ENCODE measurements around the gene REN.

REN gene

GRCh38 chr1:204191456-204191855 is 25.3 kb upstream of the REN start:
- no peak for FAIRE-seq
- no peak for DNase-seq (ENCODE audit: low spot score)

GRCh38 chr1:204190212-204191211 is 24.4 kb upstream of the REN start:
- DNase-seq (ENCODE audit: low spot score), result no peak
- no peak for FAIRE-seq

GRCh38 chr1:204188959-204189639 is 23.0 kb upstream of the REN start:
- DNase-seq (ENCODE audit: low spot score), result no peak
- FAIRE-seq, result no peak

GRCh38 chr1:204186597-204186996 is 20.5 kb upstream of the REN start:
- no peak for FAIRE-seq

GRCh38 chr1:204181116-204181515 is 15.0 kb upstream of the REN start:
- DNase-seq (ENCODE audit: low spot score) (no peak), FAIRE-seq (no peak)

More at GRCh38 chr1:204186597-204186996, 20.5 kb upstream of the REN start:
- no peak for DNase-seq (ENCODE audit: low spot score)

- DNase-seq (ENCODE audit: low spot score) (no peak), FAIRE-seq (no peak)
Observed at GRCh38 chr1:204180133-204180532, 14.0 kb upstream of the REN start.

- FAIRE-seq, result no peak
Observed at GRCh38 chr1:204178487-204179281, 12.5 kb upstream of the REN start.

GRCh38 chr1:204177133-204177532 is 11.0 kb upstream of the REN start:
- FAIRE-seq (no peak), DNase-seq (ENCODE audit: low spot score) (no peak)

More at GRCh38 chr1:204178487-204179281, 12.5 kb upstream of the REN start:
- DNase-seq (ENCODE audit: low spot score), result no peak

GRCh38 chr1:204176049-204176448 is 9.9 kb upstream of the REN start:
- FAIRE-seq, result no peak
- no peak for DNase-seq (ENCODE audit: low spot score)

- FAIRE-seq, result no peak
- no peak for DNase-seq (ENCODE audit: low spot score)
Observed at GRCh38 chr1:204174958-204175357, 8.8 kb upstream of the REN start.

GRCh38 chr1:204172404-204173029 is 6.4 kb upstream of the REN start:
- DNase-seq (ENCODE audit: low spot score) (no peak), FAIRE-seq (no peak)

- peak; percentile 89 for DNase-seq (ENCODE audit: low spot score)
- FAIRE-seq, result peak; percentile 79
Observed at GRCh38 chr1:204171751-204172178, 5.6 kb upstream of the REN start.

- DNase-seq (ENCODE audit: low spot score) (no peak), FAIRE-seq (no peak)
Observed at GRCh38 chr1:204170494-204171155, 4.5 kb upstream of the REN start.

GRCh38 chr1:204169858-204170257 is 3.7 kb upstream of the REN start:
- no peak for DNase-seq (ENCODE audit: low spot score)
- FAIRE-seq, result no peak

GRCh38 chr1:204167730-204168129 is 1.6 kb upstream of the REN start:
- DNase-seq (ENCODE audit: low spot score) (no peak), FAIRE-seq (no peak)

- FAIRE-seq, result no peak
- peak; percentile 70 for DNase-seq (ENCODE audit: low spot score)
Observed at GRCh38 chr1:204162494-204163074, 3.6 kb downstream of the REN start.

- no peak for FAIRE-seq
- no peak for DNase-seq (ENCODE audit: low spot score)
Observed at GRCh38 chr1:204161609-204162493, 4.3 kb downstream of the REN start.

- DNase-seq (ENCODE audit: low spot score) (no peak), FAIRE-seq (no peak)
Observed at GRCh38 chr1:204157962-204158361, 8.2 kb downstream of the REN start.

- DNase-seq (ENCODE audit: low spot score) (no peak), FAIRE-seq (no peak)
Observed at GRCh38 chr1:204155881-204156280, 10.3 kb downstream of the REN start.
